Measurements from ENCODE around the gene GPC5.

Gene GPC5

DNA sequence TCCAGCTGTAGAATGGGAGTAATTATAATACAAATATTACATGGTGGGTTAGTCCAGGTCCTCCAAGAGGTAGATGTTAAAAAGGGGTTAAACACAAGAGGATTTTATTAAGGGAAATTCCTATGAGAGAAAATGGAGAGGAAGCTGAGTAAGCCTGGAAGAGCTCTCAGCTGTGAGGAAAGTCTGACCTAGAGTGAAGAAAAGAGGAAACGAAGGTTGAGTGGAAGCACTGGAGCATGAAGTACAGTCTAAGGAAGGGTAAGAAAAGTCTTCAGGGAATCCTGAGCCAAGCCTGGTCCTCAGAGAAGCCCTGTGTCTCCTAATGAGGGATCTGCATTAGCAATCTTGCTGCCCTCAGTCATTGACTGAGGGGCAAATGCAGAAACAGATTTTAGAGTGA, 506.2 kb downstream of the GPC5 start:
- in situ Hi-C loops (cut with HindIII; ENCODE audit: low sequenced_read_pairs), result no loop called here
- no peak overlapping the region for H3K4me3 ChIP-seq (ENCODE audit: low read depth, low read length)
- TF ChIP-seq, protein P1, sequence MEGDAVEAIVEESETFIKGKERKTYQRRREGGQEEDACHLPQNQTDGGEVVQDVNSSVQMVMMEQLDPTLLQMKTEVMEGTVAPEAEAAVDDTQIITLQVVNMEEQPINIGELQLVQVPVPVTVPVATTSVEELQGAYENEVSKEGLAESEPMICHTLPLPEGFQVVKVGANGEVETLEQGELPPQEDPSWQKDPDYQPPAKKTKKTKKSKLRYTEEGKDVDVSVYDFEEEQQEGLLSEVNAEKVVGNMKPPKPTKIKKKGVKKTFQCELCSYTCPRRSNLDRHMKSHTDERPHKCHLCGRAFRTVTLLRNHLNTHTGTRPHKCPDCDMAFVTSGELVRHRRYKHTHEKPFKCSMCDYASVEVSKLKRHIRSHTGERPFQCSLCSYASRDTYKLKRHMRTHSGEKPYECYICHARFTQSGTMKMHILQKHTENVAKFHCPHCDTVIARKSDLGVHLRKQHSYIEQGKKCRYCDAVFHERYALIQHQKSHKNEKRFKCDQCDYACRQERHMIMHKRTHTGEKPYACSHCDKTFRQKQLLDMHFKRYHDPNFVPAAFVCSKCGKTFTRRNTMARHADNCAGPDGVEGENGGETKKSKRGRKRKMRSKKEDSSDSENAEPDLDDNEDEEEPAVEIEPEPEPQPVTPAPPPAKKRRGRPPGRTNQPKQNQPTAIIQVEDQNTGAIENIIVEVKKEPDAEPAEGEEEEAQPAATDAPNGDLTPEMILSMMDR (IDR thresholded peaks at IDR 0.05; ENCODE audit: low read depth, low read length), result no peak
- peak; percentile 7 for DNase-seq (ENCODE audit: low read depth, low spot score)

DNA sequence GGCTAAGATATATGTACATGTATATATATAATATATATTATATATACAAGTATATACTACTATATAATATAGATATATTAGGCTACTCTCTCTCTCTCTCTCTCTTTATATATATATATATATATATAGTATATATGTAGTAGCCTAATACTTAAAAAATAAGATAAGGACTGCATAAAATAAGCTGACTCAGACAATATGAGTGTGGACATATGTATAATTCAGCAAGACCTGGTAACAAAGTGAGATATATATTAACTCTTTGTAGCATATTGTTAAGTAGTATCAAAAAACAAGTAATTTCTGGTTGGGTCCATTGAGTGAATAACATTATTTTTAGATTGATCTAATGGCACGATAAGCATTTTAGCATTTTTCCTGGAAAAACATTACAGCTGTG, 509.0 kb downstream of the GPC5 start:
- no peak overlapping the region for H3K4me3 ChIP-seq (ENCODE audit: low read depth, low read length)
- no peak for DNase-seq (ENCODE audit: low read depth, low spot score)
- TF ChIP-seq, protein P1 (IDR thresholded peaks at IDR 0.05; ENCODE audit: low read depth, low read length), result no peak
- in situ Hi-C loops (cut with HindIII; ENCODE audit: low sequenced_read_pairs), result no loop called here

DNA sequence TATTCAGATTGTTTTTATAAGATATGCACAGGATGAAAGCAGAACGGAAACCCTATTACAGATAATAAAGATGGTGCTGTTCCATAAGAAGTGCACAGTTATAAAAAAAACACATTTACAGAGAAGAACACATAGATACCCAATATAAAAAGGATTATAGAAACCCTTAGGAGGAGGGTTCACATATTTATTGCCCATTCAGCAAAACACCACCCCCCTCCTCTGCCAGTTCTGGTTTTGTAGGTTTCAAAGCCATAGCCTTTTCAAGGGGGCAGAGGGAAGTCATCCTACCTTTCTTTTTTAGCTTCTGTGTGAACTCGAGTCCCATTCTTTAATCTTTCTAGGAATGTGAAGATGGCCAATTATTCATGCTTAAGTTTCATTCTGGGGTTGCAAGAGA, 511.2 kb downstream of the GPC5 start:
- TF ChIP-seq, protein P1 (IDR thresholded peaks at IDR 0.05; ENCODE audit: low read depth, low read length), result no peak
- no peak overlapping the region for H3K4me3 ChIP-seq (ENCODE audit: low read depth, low read length)
- DNase-seq (ENCODE audit: low read depth, low spot score), result no peak
- in situ Hi-C loops (cut with HindIII; ENCODE audit: low sequenced_read_pairs), result no loop called here

DNA sequence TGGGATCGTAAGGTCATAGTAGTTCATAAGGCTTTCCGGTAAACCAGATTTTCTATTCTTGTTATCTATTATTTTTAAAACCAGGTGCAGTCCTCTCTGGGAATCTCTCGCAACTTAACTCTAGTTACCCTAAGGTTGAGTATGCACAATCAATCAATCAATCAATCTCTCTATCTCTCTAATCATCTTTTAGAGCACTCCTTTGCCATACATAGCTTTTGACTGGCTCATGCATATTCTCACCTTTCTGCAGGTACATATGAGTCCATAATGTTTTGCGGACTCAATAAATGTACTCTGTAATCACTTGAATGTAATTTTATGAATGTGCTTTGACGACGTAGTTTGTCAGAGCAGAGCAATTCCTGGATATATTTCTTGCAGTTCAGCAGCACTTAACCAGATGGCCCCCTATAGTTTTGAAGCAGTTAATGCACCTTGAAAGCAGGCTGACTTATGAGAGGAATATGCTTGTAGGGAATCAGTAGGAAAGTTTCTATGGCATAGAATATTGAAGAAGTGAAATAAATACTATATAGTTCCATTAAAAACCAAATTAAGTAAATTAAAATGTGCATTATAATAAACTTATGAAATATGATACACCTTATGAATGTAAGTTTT, 524.7 kb downstream of the GPC5 start:
- in situ Hi-C loops (cut with HindIII; ENCODE audit: low sequenced_read_pairs), result no loop called here
- DNase-seq (ENCODE audit: low read depth, low spot score), result no peak
- H3K4me3 ChIP-seq (ENCODE audit: low read depth, low read length), result no peak overlapping the region
- TF ChIP-seq, protein P1 (IDR thresholded peaks at IDR 0.05; ENCODE audit: low read depth, low read length), result peak; percentile 8

DNA sequence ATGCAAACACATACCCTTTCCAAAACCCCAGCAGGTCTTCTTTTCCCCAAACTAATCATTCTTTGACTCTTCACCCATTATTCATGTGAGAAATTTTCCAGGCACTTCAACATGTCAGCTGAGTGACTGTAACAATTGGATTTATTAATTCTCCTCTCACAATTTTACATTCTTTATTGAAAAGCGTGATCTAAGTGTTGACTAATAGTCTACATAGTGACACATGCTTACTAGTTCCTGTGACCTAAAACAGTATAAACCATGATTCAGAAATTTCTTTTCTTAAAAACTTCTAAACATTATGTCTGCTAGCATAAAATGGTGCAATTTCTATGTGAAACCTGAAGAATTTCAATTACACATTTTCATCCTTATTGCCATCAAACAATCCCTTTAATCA, 532.3 kb downstream of the GPC5 start:
- TF ChIP-seq, protein P1 (IDR thresholded peaks at IDR 0.05; ENCODE audit: low read depth, low read length), result no peak
- in situ Hi-C loops (cut with HindIII; ENCODE audit: low sequenced_read_pairs), result no loop called here
- no peak overlapping the region for H3K4me3 ChIP-seq (ENCODE audit: low read depth, low read length)
- DNase-seq (ENCODE audit: low read depth, low spot score), result no peak

DNA sequence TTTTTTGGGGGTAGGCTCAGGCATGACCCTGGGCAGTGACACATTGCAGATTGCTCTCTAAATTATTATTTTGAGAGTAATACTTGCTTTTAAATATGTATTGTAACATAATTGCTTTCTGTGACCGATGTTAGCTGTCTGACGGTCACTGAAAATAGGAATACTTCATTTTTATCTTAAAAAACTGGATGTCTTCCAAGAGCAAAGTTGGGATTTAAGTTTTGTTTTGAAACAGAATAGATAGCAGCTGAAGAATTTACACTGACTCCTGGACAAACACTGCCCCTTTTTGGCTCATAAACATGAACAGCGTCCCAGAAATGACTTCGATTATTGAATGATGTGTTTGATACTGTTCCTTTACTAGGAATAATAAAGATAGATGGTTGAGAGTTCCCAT, 535.9 kb downstream of the GPC5 start:
- DNase-seq (ENCODE audit: low read depth, low spot score), result no peak
- no peak overlapping the region for H3K4me3 ChIP-seq (ENCODE audit: low read depth, low read length)
- in situ Hi-C loops (cut with HindIII; ENCODE audit: low sequenced_read_pairs), result no loop called here
- TF ChIP-seq, protein P1 (IDR thresholded peaks at IDR 0.05; ENCODE audit: low read depth, low read length), result no peak
